T-cell (primary cell): Measurements from ENCODE around the gene SRR. TPM values are rescaled to one million over a fixed set of nuclear protein-coding genes. Genes with fewer than 3 reads are reported as not detected.
A peak's percentile ranks its signal among the peaks of the same experiment; 100 is the strongest.

Experiments
- ATAC-seq, 4 experiments: fragments of 200-7000 bp in 3 of 4; fragments of 150-1000 bp in 1 of 4; cut with Tn5 transposase; replicated peaks in 1 of 4; 1 replicate in 3 of 4; 2 replicates in 1 of 4; pipeline ENCODE4 v1.10.0; 2021; ENCODE audit warnings: moderate library complexity in 3 of 4, mild to moderate bottlenecking in 2 of 4, moderate number of reproducible peaks in 1 of 4
- CTCF ChIA-PET, 2 donors: fragments of 300-600 bp; sonication (Branson Sonifier 250); formaldehyde crosslinking; loops; one replicate each; lab custom pipeline; 2022; ENCODE audit warnings: antibody characterized with exemption in 2 of 2; lab: Charles Lee
- POLR2A ChIA-PET, 2 donors: fragments of 300-600 bp; sonication (Branson Sonifier 250); formaldehyde crosslinking; loops; one replicate each; lab custom pipeline; 2022; ENCODE audit warnings: antibody characterized with exemption in 2 of 2; lab: Charles Lee
- DNase-seq, 35 experiments: peaks; one replicate each; pipeline versions ENCODE4 v3.0.0 to v3.0.0-alpha.2; 2013 to 2023
- H3K27ac ChIP-seq: one replicate; pipeline ENCODE4 v1.5.1; 2013; ENCODE audit warnings: low read length
- H3K27me3 ChIP-seq, 2 experiments: replicated peaks in 1 of 2; 1 replicate in 1 of 2; 2 replicates in 1 of 2; pipeline versions ENCODE4 v1.6.1 to v1.7.0; 2013; ENCODE audit warnings: low read length in 1 of 2, mixed read lengths in 1 of 2; ENCODE audit not compliant: control insufficient read depth in 2 of 2, insufficient read depth in 2 of 2; ENCODE audit errors: extremely low read depth in 1 of 2
- H3K36me3 ChIP-seq, 2 donors: 1 replicate in 1 of 2; 2 replicates in 1 of 2; pipeline versions ENCODE4 v1.6.1 to v1.7.0; 2013; ENCODE audit warnings: low read length in 1 of 2; ENCODE audit not compliant: control insufficient read depth in 2 of 2, insufficient read depth in 1 of 2; ENCODE audit errors: extremely low read depth in 1 of 2
- H3K4me1 ChIP-seq, 2 experiments: 1 replicate in 1 of 2; 2 replicates in 1 of 2; pipeline versions ENCODE4 v1.6.1 to v1.7.0; 2013; ENCODE audit warnings: low read length in 2 of 2, mixed read lengths in 1 of 2; ENCODE audit not compliant: insufficient read depth in 2 of 2, control insufficient read depth in 1 of 2; ENCODE audit errors: extremely low read depth in 1 of 2
- H3K4me3 ChIP-seq, 2 donors: 1 replicate in 1 of 2; 2 replicates in 1 of 2; pipeline versions ENCODE4 v1.5.1 to v1.7.0; 2013; ENCODE audit warnings: mild to moderate bottlenecking in 2 of 2, low read length in 1 of 2, moderate library complexity in 1 of 2; ENCODE audit not compliant: control insufficient read depth in 1 of 2; ENCODE audit errors: extremely low read depth in 1 of 2
- H3K9me3 ChIP-seq: 2 replicates; pipeline ENCODE4 v1.7.0; 2013
- H3K27ac Mint-ChIP-seq, 2 donors: one replicate each; pipeline ENCODE4 v1.8.0; 2020 to 2021; ENCODE audit warnings: mild to moderate bottlenecking in 2 of 2, mixed read lengths in 2 of 2
- H3K27me3 Mint-ChIP-seq, 2 donors: one replicate each; pipeline ENCODE4 v1.8.0; 2021 to 2022; ENCODE audit warnings: mixed read lengths in 2 of 2
- H3K36me3 Mint-ChIP-seq: one replicate; pipeline ENCODE4 v1.8.0; 2021; ENCODE audit warnings: mixed read lengths
- H3K4me1 Mint-ChIP-seq, 3 donors: one replicate each; pipeline ENCODE4 v1.8.0; 2020 to 2022; ENCODE audit warnings: mixed read lengths in 3 of 3, mild to moderate bottlenecking in 1 of 3
- H3K4me3 Mint-ChIP-seq, 3 donors: one replicate each; pipeline ENCODE4 v1.8.0; 2020 to 2022; ENCODE audit warnings: mild to moderate bottlenecking in 3 of 3, mixed read lengths in 3 of 3, moderate library complexity in 3 of 3
- H3K9me3 Mint-ChIP-seq, 3 donors: one replicate each; pipeline ENCODE4 v1.8.0; 2020 to 2022; ENCODE audit warnings: mixed read lengths in 3 of 3
- WGBS: methylation state at CpG from one replicate; pipeline ENCODE4 v1.1.5; 2013; ENCODE audit warnings: missing lambda C conversion rate; ENCODE audit not compliant: insufficient coverage; 5-methylcytosine and 5-hydroxymethylcytosine counted together
- total RNA-seq, 35 experiments: library from RNA in 6 of 35; stranded (reverse) in 6 of 35; fragments of 120-200 nt in 1 of 35; gene quantifications; one replicate each; pipeline versions ENCODE4 v1.2.1 to v1.2.4 and lab custom pipeline; 2013 to 2026

The SRR gene
- total RNA-seq, 5 donors from 2014 or later (not counting 1 experiment from before 2014, with no cell fraction given), result 3.5 to 8.8 (median 5.2) TPM

DNA sequence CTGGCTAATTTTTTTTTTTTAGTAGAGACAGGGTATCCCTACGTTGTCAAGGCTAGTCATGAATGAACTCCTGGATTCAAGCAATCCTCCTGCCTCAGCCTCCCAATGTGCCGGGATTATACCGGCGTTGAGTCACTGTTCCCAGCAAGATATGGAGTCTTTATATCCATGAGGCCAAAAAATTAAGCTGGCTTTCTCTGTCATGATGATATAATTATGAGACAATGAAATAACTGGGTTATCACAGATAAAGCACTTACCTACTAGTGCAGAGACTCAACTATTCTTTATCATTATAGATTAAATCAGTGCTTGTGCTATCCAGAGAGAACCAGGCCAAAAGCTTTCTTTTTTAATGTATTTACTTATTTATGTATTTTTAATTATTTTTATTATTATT lies 36.4 kb upstream of the SRR start:
- no peaks in the 10 kb centered on the region for H3K9me3 Mint-ChIP-seq
- H3K27ac ChIP-seq, result peak overlapping the region; percentile 94
- ChIA-PET POLR2A (interaction anchor here in 1 of 2 donors (0.6 kb wide), 3 partner anchors 16 to 373 kb away, joined by 3 to 5 read pairs (median 5); no protein-coding TSS in a partner anchor), CTCF (interaction anchor here in 1 of 2 donors (1.0 to 1.2 kb wide), 2 partner anchors 23 to 30 kb away, joined by 3 read pairs; no protein-coding TSS in a partner anchor)
- H3K27ac Mint-ChIP-seq, result peak overlapping the region; percentile 95 to 99
- ATAC-seq (no peak), DNase-seq (no peak)
- peaks cover 82 to 92% of the 10 kb centered on the region in 2 experiments for H3K4me1 ChIP-seq
- no peaks in the 10 kb centered on the region for H3K27me3 ChIP-seq
- no peaks in the 10 kb centered on the region for H3K9me3 ChIP-seq
- H3K4me3 Mint-ChIP-seq, result peak overlapping the region; percentile 75 to 81 (median 76)
- peaks cover 24% of the 10 kb centered on the region for H3K36me3 Mint-ChIP-seq
- H3K36me3 ChIP-seq, result peaks cover 0 to 8% of the 10 kb centered on the region in 2 donors
- no peak overlapping the region for H3K4me3 ChIP-seq
- no CpG with 5 or more reads among the region's 4 CpGs for WGBS
- H3K27me3 Mint-ChIP-seq, result no peaks in the 10 kb centered on the region
- peaks cover 80 to 83% (median 81%) of the 10 kb centered on the region in 3 donors for H3K4me1 Mint-ChIP-seq

DNA sequence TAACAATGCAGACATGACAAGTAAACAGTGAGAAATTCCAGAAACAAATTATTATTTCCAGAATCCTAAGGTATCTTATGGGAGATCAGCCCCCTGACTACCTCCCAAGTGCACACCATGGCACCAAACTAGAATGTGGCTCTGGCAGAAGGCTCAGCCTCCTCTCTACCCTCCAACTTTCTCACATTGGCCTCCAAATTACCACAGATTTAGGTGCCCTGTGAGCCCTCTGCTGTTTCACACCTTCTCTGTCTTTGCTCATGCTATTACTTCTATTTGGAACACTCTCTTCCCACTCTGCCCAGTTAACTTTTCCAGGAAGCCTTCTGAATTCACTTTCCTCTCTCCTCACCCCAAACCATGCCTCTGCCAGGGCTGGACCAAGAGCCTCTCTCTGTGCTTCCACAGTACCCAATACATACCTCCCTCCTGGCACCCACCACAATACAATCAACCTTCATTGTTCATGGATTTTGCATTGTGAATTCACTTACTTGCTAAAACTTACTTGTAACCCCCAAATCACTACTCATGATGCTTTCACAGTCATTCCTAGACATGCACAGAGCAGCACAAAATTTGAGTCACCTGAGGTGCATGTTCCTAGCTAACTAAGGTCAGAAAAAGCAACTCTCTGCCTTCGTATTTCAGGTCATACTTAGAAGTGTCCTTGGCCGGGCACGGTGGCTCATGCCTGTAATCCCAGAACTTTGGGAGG lies 31.6 kb upstream of the SRR start:
- no peak overlapping the region for H3K4me3 ChIP-seq
- Mint-ChIP-seq H3K4me1 (peaks cover 61 to 68% (median 63%) of the 10 kb centered on the region in 3 donors), H3K4me3 (peak overlapping the region in 1 of 3 donors; percentile 37), H3K36me3 (peaks cover 34% of the 10 kb centered on the region), H3K9me3 (no peaks in the 10 kb centered on the region), H3K27me3 (no peaks in the 10 kb centered on the region), H3K27ac (peak overlapping the region; percentile 73 to 80)
- no peaks in the 10 kb centered on the region for H3K9me3 ChIP-seq
- DNase-seq (no peak), ATAC-seq (peak in 1 of 4 experiments; percentile 20)
- 86% methylated on average over 3 of the region's 3 CpGs for WGBS
- CTCF ChIA-PET, result no interaction called here
- no peak overlapping the region for H3K27ac ChIP-seq
- no peaks in the 10 kb centered on the region for H3K27me3 ChIP-seq
- H3K4me1 ChIP-seq, result peaks cover 55 to 74% of the 10 kb centered on the region in 2 experiments
- H3K36me3 ChIP-seq, result peaks cover 3 to 26% of the 10 kb centered on the region in 2 donors
- POLR2A ChIA-PET, result no interaction called here

DNA sequence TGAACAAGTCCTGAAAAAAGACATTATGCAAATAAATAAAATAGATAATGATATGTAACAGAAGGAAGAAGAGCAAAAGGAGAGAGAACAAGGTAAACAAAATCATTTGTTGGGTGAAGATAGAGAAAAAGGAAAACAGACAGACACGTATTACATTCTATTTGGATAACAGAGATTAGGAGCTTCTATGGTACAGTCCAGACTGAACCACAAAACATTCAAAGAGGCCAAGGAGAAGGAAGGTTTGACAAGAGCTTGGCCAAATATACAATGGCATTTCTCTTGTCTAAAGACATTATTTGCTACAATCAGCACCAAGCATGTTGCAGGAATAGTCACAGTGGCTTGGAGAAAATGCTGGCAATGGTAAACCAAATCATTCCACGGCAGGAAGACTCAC lies 29.3 kb upstream of the SRR start:
- no peaks in the 10 kb centered on the region for H3K9me3 ChIP-seq
- H3K27ac ChIP-seq, result no peak overlapping the region
- peaks cover 60 to 63% (median 61%) of the 10 kb centered on the region in 3 donors for H3K4me1 Mint-ChIP-seq
- WGBS, result no CpG with 5 or more reads among the region's 2 CpGs
- H3K4me1 ChIP-seq, result peaks cover 44 to 52% of the 10 kb centered on the region in 2 experiments
- no peaks in the 10 kb centered on the region for H3K9me3 Mint-ChIP-seq
- ATAC-seq (no peak), DNase-seq (no peak)
- H3K36me3 ChIP-seq, result peaks cover 3 to 35% of the 10 kb centered on the region in 2 donors
- no peaks in the 10 kb centered on the region for H3K27me3 ChIP-seq
- H3K4me3 ChIP-seq, result no peak overlapping the region
- POLR2A ChIA-PET, result no interaction called here
- CTCF ChIA-PET, result interaction anchor here in 1 of 2 donors (1.7 kb wide), 1 partner anchor 29 kb away, joined by 3 read pairs; no protein-coding TSS in a partner anchor
- peaks cover 40% of the 10 kb centered on the region for H3K36me3 Mint-ChIP-seq
- H3K4me3 Mint-ChIP-seq, result no peak overlapping the region
- H3K27me3 Mint-ChIP-seq, result no peaks in the 10 kb centered on the region
- H3K27ac Mint-ChIP-seq, result peak overlapping the region; percentile 5 to 30

DNA sequence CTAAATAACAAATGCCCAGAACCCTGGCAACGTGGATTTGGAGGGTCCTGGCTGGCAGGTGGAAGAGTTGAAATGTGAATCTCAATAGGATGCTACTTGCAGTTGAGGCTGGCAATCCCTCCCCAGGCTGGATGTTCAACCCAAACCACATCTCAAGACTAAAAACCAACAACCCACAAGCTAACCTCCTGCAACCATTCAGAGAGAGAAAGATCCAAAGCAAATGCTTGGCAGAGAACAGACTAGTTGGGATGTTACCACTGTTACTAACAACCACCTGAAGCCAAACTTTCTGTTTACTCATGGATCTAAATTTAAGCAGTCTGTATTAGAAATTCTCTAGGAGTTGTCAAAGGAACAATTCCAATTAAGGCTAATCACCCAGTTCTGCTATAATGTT lies 28.0 kb upstream of the SRR start:
- H3K27ac ChIP-seq, result no peak overlapping the region
- Mint-ChIP-seq H3K27me3 (no peaks in the 10 kb centered on the region), H3K36me3 (peaks cover 42% of the 10 kb centered on the region), H3K4me1 (peaks cover 54 to 59% (median 54%) of the 10 kb centered on the region in 3 donors), H3K27ac (peak overlapping the region; percentile 71 to 81), H3K9me3 (no peaks in the 10 kb centered on the region), H3K4me3 (peak overlapping the region in 2 of 3 donors; percentile 39 to 51)
- peaks cover 40 to 49% of the 10 kb centered on the region in 2 experiments for H3K4me1 ChIP-seq
- CTCF ChIA-PET, result interaction anchor here in 1 of 2 donors (1.7 kb wide), 1 partner anchor 31 kb away, joined by 3 read pairs; no protein-coding TSS in a partner anchor
- peak in 3 of 4 experiments; percentile 68 to 87 (median 73) for ATAC-seq
- no CpG with 5 or more reads among the region's 1 CpG for WGBS
- DNase-seq, result peak in 1 of 35 experiments; percentile 45
- H3K27me3 ChIP-seq, result no peaks in the 10 kb centered on the region
- POLR2A ChIA-PET, result no interaction called here
- H3K4me3 ChIP-seq, result no peak overlapping the region
- no peaks in the 10 kb centered on the region for H3K9me3 ChIP-seq
- peaks cover 3 to 36% of the 10 kb centered on the region in 2 donors for H3K36me3 ChIP-seq

DNA sequence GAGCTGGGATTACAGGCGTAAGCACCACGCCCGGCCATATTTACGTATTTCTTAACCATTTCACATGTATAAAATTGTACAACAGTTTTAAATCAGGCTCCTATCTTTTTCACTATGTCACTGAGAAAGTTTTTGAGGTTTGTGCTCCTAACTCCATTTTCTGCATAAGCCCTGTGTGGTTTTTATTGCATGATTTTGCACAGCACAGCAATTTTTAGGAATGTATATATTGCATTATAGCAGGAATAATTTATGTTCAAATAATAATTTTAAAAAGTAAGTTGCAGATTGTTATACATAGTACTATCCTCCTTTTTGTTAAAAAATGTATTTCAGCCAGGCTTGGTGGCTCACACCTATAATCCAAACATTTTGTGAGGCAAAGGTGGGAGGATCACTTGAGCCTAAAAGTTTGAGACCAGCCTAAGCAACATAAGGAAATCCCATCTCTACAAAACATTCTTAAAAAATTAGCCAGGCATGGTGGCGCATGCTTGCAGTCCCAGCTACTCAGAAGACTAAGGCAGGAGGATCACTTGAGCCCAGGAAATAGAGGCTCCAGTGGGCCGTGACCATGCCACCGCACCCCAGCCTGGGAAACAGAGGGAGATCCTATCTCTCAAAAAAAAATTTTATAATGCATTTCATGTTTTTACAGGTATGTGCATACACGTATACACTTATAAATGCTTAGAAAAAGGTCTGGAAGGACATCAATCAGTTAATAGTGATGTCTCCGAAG lies 26.1 kb upstream of the SRR start:
- ATAC-seq (no peak), DNase-seq (no peak)
- H3K27ac ChIP-seq, result no peak overlapping the region
- H3K4me3 ChIP-seq, result no peak overlapping the region
- Mint-ChIP-seq H3K27ac (no peak overlapping the region), H3K4me3 (no peak overlapping the region), H3K9me3 (no peaks in the 10 kb centered on the region), H3K36me3 (peaks cover 50% of the 10 kb centered on the region), H3K27me3 (no peaks in the 10 kb centered on the region), H3K4me1 (peaks cover 55 to 62% (median 57%) of the 10 kb centered on the region in 3 donors)
- H3K36me3 ChIP-seq, result peaks cover 6 to 54% of the 10 kb centered on the region in 2 donors
- no peaks in the 10 kb centered on the region for H3K9me3 ChIP-seq
- H3K4me1 ChIP-seq, result peaks cover 31 to 37% of the 10 kb centered on the region in 2 experiments
- no CpG with 5 or more reads among the region's 9 CpGs for WGBS
- no peaks in the 10 kb centered on the region for H3K27me3 ChIP-seq
- CTCF ChIA-PET, result no interaction called here
- POLR2A ChIA-PET, result no interaction called here

DNA sequence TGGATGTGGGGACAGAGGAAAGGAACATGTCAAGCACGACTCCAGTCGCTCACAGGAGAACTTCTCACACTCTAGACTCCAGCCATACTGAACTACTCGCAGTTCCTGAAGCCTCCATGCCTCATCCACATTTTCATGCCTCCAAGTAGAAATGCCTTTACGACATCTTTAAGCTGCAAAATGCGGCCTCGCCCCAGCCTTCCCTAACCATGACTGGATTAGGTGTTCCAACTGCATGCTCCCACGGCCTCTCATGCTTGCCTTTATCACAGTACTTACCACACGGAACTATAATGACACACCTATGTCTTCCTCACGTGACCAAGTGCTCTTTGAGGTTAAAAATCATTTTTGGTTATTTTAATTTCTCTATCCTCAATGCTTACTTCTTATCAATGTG lies 24.0 kb upstream of the SRR start:
- peaks cover 47 to 54% (median 52%) of the 10 kb centered on the region in 3 donors for H3K4me1 Mint-ChIP-seq
- ATAC-seq (no peak), DNase-seq (no peak)
- H3K36me3 Mint-ChIP-seq, result peaks cover 56% of the 10 kb centered on the region
- H3K27me3 Mint-ChIP-seq, result no peaks in the 10 kb centered on the region
- Histone ChIP-seq H3K9me3 (no peaks in the 10 kb centered on the region), H3K27ac (no peak overlapping the region), H3K4me3 (no peak overlapping the region), H3K36me3 (peaks cover 6 to 56% of the 10 kb centered on the region in 2 donors), H3K4me1 (peaks cover 25 to 33% of the 10 kb centered on the region in 2 experiments), H3K27me3 (no peaks in the 10 kb centered on the region)
- 93% methylated on average over 6 of the region's 9 CpGs for WGBS
- H3K4me3 Mint-ChIP-seq, result peak overlapping the region in 1 of 3 donors; percentile 31
- H3K27ac Mint-ChIP-seq, result peak overlapping the region; percentile 43 to 58
- ChIA-PET CTCF (interaction anchor here (0.5 to 1.3 kb wide), 5 partner anchors 10 to 235 kb away, joined by 3 to 4 read pairs (median 4); no protein-coding TSS in a partner anchor), POLR2A (interaction anchor here (0.6 kb wide), 2 partner anchors 26 to 225 kb away, joined by 3 read pairs; no protein-coding TSS in a partner anchor)
- no peaks in the 10 kb centered on the region for H3K9me3 Mint-ChIP-seq
